ENCODE results near the gene TBX18. TPM values are rescaled to one million over a fixed set of nuclear protein-coding genes. Genes with fewer than 3 reads are reported as not detected.

Gene TBX18
- total RNA-seq, 1 experiment from 2014 or later = not detected

GRCh38 chr6:84773431-84774156, 9.2 kb upstream of the TBX18 start:
- Histone ChIP-seq H3K4me2 (ENCODE audit: insufficient read depth, insufficient read length, low read length) (peak overlapping the region; percentile 80), H3K18ac (ENCODE audit: insufficient read length, low read depth, low read length) (no peak overlapping the region), H3K9me3 (ENCODE audit: control insufficient read depth, low read depth, low read length) (no peaks in the 10 kb centered on the region), H2BK5ac (ENCODE audit: insufficient read length, low read length) (no peak overlapping the region), H3T11ph (ENCODE audit: low read length) (no peak overlapping the region), H3K4me1 (ENCODE audit: insufficient read depth, low read length) (no peaks in the 10 kb centered on the region; the same call in 1 of the 2 replicates), H3K79me1 (ENCODE audit: insufficient read depth, low read depth, low read length, poor library complexity, severe bottlenecking) (no peaks in the 10 kb centered on the region), H3K79me2 (ENCODE audit: insufficient read depth, low read length) (no peaks in the 10 kb centered on the region), H2BK120ac (ENCODE audit: low read depth, low read length, poor library complexity, severe bottlenecking) (no peak overlapping the region), H3K14ac (ENCODE audit: insufficient read depth, low read length) (no peak overlapping the region), H3K9ac (ENCODE audit: extremely low read depth, insufficient read length, low read length) (no peak overlapping the region), H2BK20ac (ENCODE audit: low read depth, low read length, poor library complexity, severe bottlenecking) (no peak overlapping the region), H3K23ac (ENCODE audit: insufficient read length, low read depth, low read length) (no peak overlapping the region), H2BK15ac (ENCODE audit: low read depth, low read length) (no peak overlapping the region), H2AFZ (ENCODE audit: low read length) (no peak overlapping the region), H3K27ac (ENCODE audit: insufficient read length, low read depth, low read length) (no peak overlapping the region), H4K20me1 (ENCODE audit: control insufficient read depth, insufficient read depth, insufficient read length) (no peaks in the 10 kb centered on the region), H3K4ac (ENCODE audit: low read depth, low read length) (no peak overlapping the region), H2AK5ac (ENCODE audit: insufficient read length, low read length) (no peak overlapping the region), H2BK12ac (ENCODE audit: insufficient read length, low read depth, low read length) (no peak overlapping the region), H4K5ac (ENCODE audit: insufficient read length, low read depth, low read length) (no peak overlapping the region), H3K27me3 (ENCODE audit: insufficient read depth, low read length) (peaks cover 49% of the 10 kb centered on the region), H4K8ac (replicated peaks; ENCODE audit: insufficient read length, low read depth, low read length) (no peak overlapping the region), H3K23me2 (ENCODE audit: insufficient read length, low read depth, low read length, poor library complexity, severe bottlenecking) (peaks cover 16% of the 10 kb centered on the region), H4K91ac (ENCODE audit: insufficient read length, low read depth, low read length) (no peak overlapping the region), H3K56ac (ENCODE audit: insufficient read length, low read depth, low read length) (no peak overlapping the region)
- H3K9me3 Mint-ChIP-seq = peaks cover 0 to 10% of the 10 kb centered on the region in 2 experiments; a peak in 1 of 5 replicates
- no peaks in the 10 kb centered on the region for H3K36me3 Mint-ChIP-seq (ENCODE audit: insufficient read depth in 1 of 3, low read depth in 3 of 3)
- DNase-seq = peak; percentile 63
- H3K4me3 Mint-ChIP-seq = peak overlapping the region; percentile 51 to 84
- H3K4me1 Mint-ChIP-seq = peaks cover 13 to 28% of the 10 kb centered on the region in 2 experiments
- peaks cover 100% of the 10 kb centered on the region for H3K27me3 Mint-ChIP-seq (ENCODE audit: low read depth)
- H3K27ac Mint-ChIP-seq = no peak overlapping the region
- no CpG with 5 or more reads among the region's 69 CpGs for WGBS (ENCODE audit: extremely low coverage, insufficient read length, low lambda C conversion rate)
- TF ChIP-seq, protein P1, sequence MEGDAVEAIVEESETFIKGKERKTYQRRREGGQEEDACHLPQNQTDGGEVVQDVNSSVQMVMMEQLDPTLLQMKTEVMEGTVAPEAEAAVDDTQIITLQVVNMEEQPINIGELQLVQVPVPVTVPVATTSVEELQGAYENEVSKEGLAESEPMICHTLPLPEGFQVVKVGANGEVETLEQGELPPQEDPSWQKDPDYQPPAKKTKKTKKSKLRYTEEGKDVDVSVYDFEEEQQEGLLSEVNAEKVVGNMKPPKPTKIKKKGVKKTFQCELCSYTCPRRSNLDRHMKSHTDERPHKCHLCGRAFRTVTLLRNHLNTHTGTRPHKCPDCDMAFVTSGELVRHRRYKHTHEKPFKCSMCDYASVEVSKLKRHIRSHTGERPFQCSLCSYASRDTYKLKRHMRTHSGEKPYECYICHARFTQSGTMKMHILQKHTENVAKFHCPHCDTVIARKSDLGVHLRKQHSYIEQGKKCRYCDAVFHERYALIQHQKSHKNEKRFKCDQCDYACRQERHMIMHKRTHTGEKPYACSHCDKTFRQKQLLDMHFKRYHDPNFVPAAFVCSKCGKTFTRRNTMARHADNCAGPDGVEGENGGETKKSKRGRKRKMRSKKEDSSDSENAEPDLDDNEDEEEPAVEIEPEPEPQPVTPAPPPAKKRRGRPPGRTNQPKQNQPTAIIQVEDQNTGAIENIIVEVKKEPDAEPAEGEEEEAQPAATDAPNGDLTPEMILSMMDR (conservative IDR thresholded peaks at IDR 0.05) = no peak

Measured in H9 (cell line).